HG03565 (cell line): Measurements from ENCODE around the gene CCN6.
"Not testable (repeated sequence)": the region's sequence is repeated elsewhere in the genome, so short reads cannot be mapped to it uniquely, and the experiment has no call there.

Experiments used
- ATAC-seq: cut with Tn5 transposase; IDR thresholded peaks from one replicate; pipeline ENCODE4 v1.9.1; 2021; ENCODE audit warnings: mild to moderate bottlenecking, moderate library complexity; ENCODE audit not compliant: unreplicated experiment

Gene CCN6

GRCh38 chr6:112029045-112029822, 24.7 kb upstream of the CCN6 start:
- ATAC-seq: no peak

GRCh38 chr6:112030206-112030960, 23.5 kb upstream of the CCN6 start:
- ATAC-seq: no peak

GRCh38 chr6:112030961-112031660, 22.8 kb upstream of the CCN6 start:
- ATAC-seq: no peak

DNA sequence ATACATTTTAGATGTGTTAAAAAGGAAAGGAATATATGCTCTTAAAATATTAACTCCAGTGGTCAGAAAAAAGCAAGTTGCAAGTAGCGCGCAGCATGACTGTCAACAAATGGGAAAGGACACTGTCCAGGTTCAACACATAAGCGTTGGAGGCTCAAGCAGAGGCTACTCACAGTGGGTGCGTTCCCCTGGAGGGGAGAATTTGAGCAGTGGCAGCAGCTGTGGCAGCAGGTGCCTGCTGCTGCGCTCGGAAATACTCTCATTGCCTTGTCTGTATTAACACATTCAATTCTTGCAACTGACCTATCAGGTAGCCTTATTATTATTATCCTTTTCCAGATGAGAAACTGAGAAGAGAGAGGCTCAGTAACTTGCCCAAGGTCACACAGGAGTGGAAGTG, 21.9 kb upstream of the CCN6 start:
- ATAC-seq: no peak

DNA sequence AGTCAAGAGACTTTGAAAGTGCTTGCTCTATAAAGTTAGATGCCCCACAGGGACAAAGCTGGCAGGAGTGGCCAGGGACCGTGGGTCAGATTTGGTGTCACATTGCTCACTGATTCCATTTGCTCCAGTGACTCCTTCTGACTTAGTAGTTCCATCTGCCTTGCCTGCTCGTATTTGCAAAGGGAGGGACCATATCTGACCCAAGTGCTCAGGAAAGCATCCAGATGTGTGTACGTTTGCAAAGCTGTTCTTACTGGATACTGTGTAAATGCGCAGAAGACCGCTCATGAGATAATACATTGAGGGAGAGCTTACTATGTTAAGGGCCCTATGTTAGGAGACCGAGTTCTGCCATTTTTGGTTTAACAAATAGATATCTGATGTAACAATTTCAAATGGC, 21.2 kb upstream of the CCN6 start:
- no peak for ATAC-seq

GRCh38 chr6:112033791-112034615, 19.9 kb upstream of the CCN6 start:
- no peak for ATAC-seq

- no peak for ATAC-seq
These were observed 19.3 kb upstream of the CCN6 start for GRCh38 chr6:112034616-112034995.

DNA sequence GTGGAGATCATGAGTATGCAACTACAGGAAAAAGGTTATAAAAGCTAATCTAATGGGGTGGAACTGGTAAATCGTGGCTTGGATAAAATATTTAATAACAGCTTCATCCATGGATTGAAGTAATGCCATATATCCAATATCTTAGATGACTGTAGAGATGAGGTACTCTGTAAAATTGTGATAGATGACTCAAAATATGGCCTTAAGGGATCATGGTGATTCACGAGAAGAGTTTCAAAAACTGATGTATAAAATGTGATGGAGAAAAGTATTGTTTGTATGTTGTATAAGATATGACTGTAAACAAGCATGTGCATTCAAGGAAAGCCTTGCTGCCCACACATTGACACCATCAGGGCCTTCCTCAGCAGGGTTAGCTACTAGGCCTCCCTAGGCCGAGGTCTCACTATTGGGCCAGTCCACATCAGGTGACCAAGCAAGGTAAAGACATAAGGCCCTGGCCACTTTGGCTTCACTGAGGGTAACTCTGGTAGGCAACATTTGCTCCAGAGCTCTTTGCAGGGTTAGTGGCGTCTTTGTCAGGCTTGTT, 17.7 kb upstream of the CCN6 start:
- no peak for ATAC-seq

- ATAC-seq: no peak
These were observed 16.1 kb upstream of the CCN6 start for GRCh38 chr6:112037783-112038216.

DNA sequence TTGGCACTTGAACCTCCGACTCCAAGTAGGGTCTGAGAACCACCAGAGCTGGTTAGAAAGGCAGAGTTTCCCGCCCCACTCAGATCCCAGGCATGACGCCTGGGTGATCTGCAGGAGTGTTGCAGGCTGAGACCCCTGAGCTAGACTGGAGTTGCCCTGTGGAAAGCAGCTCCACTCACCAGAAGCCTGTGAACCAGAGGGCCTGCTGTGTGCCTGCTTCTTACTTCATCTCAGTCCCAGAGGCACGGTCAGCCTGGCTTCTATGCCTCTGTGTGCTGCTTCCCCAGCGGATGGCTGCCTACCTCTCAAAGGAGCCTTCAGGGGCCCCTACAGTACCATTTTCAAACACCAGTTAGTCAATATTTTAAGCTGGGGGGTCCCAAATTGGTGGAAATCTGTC, 15.6 kb upstream of the CCN6 start:
- ATAC-seq: no peak

- ATAC-seq: no peak
These were observed 15.0 kb upstream of the CCN6 start for GRCh38 chr6:112038756-112039430.

GRCh38 chr6:112039431-112039770, 14.5 kb upstream of the CCN6 start:
- no peak for ATAC-seq

DNA sequence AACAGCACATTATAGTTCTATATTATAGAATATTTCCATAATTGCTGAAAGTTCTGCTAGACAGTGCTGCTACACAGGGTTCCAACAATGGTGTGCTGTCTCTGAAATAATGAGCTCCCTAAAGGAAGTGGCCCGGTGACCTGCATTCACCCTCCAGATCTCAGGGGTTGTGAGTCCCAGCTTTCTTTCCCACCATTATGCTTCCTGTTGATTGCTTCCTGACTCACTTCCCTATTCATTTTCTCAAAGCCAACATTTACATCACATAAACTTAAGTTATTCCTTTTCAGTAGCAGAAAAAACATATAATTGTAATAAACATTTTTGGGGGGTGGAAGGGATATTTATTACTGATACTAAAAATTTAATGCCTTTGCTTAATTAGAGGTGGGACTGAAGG, 12.9 kb upstream of the CCN6 start:
- ATAC-seq: no peak

DNA sequence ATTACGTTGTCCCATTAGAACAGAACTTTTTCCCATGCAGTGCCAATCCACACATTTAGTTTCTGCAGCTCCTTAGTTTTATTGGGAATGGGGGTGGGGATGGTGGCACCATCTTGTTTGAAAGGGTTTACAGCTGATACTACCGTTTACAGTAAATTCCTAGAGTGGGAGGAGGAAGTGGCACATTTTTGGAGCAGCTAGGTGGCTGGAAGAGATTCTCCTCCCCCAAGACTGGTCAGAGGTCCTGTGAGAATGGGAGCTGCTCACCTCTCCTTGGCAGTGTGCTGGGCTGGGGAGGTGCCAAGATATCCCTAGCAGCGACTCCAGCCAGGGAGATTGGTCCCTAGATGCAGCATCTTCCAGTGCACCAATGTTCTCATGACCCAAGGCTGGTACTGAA, 12.4 kb upstream of the CCN6 start:
- no peak for ATAC-seq

GRCh38 chr6:112043032-112044007, 10.6 kb upstream of the CCN6 start:
- ATAC-seq: peak; percentile 91

GRCh38 chr6:112044196-112044595, 9.7 kb upstream of the CCN6 start:
- no peak for ATAC-seq

- ATAC-seq: no peak
These were observed 9.0 kb upstream of the CCN6 start for GRCh38 chr6:112044856-112045255.

DNA sequence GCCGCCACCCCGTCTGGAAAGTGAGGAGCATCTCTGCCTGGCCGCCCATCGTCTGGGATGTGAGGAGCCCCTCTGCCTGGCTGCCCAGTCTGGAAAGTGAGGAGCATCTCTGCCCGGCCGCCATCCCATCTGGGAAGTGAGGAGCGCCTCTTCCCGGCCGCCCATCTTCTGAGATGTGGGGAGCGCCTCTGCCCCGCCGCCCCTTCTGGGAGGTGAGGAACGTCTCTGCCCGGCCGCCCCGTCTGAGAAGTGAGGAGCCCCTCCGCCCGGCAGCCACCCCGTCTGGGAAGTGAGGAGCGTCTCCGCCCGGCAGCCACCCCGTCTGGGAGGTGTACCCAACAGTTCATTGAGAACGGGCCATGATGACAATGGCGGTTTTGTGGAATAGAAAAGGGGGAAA, 6.4 kb upstream of the CCN6 start:
- ATAC-seq: not testable (repeated sequence)
